Measurements from ENCODE around the gene RTN4IP1.
A peak's percentile ranks its signal among the peaks of the same experiment; 100 is the strongest.

RTN4IP1 gene, protein sequence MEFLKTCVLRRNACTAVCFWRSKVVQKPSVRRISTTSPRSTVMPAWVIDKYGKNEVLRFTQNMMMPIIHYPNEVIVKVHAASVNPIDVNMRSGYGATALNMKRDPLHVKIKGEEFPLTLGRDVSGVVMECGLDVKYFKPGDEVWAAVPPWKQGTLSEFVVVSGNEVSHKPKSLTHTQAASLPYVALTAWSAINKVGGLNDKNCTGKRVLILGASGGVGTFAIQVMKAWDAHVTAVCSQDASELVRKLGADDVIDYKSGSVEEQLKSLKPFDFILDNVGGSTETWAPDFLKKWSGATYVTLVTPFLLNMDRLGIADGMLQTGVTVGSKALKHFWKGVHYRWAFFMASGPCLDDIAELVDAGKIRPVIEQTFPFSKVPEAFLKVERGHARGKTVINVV

GRCh38 chr6:106629103-106629858 lies at the start of gene RTN4IP1, which contains the start of gene QRSL1:
Gene RTN4IP1 (minus strand): TSS chr6:106629498. CDS start chr6:106629021, 477 bp downstream.
Gene QRSL1 (plus strand): TSS chr6:106629578. CDS start chr6:106629682, 104 bp downstream.
- peak; percentile 92 to 97 for DNase-seq

GRCh38 chr6:106677282-106677681 lies 48.0 kb upstream of the RTN4IP1 start:
- no peak for DNase-seq

DNA sequence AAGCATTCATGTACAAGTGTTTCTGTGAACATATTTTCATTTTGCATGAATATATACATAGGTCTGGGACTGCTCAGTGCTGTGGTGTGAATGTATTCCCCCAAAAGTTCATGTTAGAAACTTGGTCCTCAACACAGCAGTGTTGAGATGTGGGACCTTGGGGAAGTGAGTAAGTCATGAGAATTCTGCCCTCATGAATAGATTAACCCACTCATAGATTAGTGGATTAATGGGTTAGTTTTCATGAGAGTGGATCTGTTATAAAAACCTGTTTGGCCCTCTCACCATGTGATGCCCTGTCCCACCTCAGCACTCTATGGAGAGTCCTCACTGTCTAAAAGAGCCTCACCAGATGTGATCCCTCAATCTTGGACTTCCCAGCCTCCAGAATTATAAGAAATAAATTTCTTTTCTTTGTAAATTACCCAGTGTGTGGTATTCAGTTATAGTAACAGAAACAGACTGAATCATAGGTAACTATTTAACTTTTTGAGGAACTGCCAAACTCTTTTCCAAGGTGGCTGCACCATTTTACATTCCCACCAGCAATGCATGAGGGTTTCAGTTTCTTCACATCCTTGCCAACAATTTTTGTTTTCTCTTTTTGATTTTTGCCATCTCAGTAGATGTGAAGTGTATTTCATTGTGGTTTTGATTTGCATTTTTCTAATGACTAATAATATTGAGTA lies 45.4 kb upstream of the RTN4IP1 start:
- DNase-seq: no peak

DNA sequence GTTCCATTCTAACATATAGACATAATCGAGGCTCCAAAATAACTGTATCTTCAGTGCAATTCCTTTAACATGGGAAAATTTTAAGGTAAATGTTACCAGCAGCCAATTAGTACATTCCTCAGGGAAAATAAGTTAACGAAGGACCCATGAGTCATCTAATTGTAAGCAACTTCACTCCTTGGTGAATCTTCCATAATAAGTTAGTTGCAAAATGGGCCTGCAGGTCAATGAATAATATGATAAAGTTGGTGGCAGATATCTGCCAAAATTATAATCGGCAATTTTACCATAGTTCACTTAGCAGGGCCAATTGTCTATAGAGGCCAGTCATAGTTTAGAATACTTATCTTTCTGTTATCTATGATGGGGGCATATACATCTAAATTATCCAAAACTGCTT lies 42.4 kb upstream of the RTN4IP1 start:
- no peak for DNase-seq

- DNase-seq: no peak
Observed at GRCh38 chr6:106670236-106670635, 40.9 kb upstream of the RTN4IP1 start.

- DNase-seq: no peak
Observed at GRCh38 chr6:106667022-106667402, 37.7 kb upstream of the RTN4IP1 start.

DNA sequence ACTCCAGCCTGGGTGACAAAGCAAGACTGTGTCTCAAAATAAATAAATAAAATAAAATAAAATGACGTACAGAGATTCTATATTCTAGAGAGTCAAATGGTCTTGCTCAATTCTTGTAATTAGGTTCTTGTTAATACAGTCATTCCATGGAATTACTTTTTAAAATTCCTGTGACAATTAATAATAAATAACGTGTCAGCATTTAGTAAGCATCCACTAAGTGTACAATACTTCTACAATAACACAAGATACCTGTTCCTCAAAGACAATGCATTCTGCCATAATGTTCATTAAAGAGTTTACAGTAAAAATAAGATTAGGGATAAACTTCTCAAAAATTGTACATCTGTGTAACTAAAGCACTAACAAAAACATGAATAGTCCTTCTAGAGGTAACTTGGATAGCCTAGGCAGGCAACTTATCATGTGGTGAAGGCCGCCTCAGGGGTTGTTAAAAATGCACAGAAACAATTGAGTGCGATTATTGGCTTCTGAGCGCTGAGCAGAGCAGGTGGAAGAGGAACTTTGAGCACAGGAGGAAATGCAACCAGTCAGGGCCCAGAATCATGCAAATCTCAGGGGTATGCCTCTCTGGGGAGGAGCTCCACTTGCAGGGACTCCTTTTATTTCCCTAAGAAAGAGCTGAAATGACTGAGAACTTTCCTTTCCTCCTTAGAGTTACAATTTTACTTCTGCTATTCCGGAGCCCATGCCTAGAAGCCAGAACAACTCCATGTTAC lies 37.2 kb upstream of the RTN4IP1 start:
- no peak for DNase-seq

GRCh38 chr6:106662458-106662857 lies 33.2 kb upstream of the RTN4IP1 start:
- DNase-seq: no peak

- DNase-seq: no peak
Observed at GRCh38 chr6:106659859-106660258, 30.6 kb upstream of the RTN4IP1 start.

DNA sequence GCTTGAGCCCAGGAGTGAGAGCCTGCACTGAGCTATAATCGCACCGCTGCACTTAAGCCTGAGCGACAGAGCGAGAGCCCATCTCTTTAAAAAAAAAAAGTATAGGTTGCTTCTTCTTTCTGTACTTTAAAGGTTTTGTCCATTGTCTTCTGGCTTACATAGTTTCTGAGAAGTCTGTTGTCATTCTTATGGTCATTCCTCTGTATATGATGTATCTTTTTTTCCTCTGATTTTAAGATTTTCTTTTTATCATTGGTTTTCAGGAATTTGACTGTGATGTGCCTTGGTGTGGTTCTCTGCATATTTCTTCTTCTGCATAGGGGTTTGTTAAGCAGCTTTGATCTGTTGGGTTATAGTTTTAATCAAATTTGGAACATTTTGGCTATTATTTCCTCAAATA lies 29.2 kb upstream of the RTN4IP1 start:
- peak in 1 of 2 experiments; percentile 26 for DNase-seq

GRCh38 chr6:106648651-106649308 lies 19.5 kb upstream of the RTN4IP1 start:
- no peak for DNase-seq

DNA sequence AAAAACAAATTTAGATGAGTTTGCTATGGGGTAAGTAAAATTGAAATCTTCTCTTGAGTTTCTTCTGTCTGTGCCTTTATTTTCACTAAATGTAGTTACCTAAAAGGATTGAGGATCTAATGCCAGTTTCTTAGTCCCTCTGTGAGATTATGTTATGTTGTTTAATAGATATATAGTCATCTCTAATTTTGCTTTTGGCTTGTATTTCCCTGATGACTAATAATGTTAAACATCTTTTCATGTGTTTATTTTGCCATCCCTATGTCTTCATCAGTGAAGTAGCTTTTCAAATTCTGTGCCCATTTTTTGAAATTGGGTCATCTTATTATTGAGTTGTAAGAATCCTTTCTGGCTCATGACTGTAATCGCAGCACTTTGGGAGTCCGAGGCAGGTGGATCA lies 13.8 kb upstream of the RTN4IP1 start:
- no peak for DNase-seq

GRCh38 chr6:106642476-106642875 lies 13.2 kb upstream of the RTN4IP1 start:
- DNase-seq: no peak

DNA sequence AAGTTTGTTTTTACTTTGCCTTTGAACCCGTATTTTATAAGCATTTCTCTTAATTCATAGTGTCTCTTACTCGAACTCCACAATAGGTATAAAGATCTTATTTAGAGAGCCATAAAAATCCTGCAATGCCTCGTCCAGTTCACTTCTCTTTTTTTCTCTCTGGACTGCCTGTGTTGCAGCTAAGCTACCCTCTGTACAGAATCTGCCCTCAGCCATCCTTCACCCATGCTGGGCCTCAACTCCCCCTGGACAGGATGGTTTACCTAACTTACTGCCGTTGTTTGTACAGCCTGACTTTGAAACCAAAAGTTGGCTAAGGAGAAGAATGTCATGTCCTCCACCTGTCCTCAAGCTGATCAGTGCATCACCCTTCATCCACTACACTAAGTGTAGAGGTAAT lies 10.5 kb upstream of the RTN4IP1 start:
- DNase-seq: no peak

GRCh38 chr6:106637717-106638341 lies 8.5 kb upstream of the RTN4IP1 start:
- no peak for DNase-seq

DNA sequence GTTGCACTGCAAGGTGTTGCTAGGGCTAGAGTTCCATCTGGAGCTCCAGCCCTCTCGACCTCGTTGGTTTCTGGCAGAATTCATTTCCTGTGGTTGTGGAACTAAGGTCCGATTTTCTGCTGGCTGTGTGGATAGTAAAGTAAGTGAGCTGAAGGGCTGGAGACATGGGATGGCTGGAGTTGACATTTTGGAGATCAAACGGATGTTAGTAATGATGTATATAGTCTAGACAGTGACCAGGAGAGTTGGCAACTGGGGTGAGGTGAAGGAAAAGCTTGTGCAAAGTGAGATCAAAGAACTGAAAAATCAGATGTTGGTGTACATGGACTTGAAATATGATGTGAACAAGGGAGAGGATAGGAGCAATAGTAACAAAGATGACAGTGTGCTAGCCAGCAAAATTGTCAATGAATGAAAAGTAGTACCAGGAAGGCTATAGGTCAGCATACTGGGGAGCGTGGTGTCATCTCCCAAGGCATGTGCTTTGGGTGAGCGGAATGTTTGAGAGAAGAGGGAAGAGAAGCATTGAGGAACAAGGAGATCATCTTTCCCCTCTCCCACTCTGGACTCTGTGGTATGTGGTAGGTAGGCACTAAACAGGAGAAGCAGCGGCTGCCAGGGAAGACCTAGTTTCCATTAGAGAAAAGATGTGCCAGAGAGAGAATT lies 7.9 kb upstream of the RTN4IP1 start:
- DNase-seq: no peak

DNA sequence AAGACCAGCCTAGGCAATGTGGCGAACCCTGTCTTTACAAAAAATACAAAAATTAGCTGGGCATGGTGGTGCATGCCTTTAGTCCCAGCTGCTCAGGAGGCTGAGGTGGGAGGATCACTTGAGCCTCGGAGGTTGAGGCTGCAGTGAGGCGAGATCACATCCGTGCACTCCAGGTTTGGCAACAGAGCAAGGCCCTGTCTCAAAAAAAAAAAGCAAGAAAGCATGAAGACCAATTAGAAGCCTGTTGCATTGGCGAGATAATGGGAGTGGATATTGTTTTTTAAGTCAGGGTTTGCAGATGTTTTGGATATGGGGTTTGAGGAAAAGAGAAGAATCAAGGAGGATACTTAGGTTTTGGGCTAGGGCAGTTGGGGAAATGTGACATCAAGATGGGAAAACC lies 5.3 kb upstream of the RTN4IP1 start:
- DNase-seq: no peak

DNA sequence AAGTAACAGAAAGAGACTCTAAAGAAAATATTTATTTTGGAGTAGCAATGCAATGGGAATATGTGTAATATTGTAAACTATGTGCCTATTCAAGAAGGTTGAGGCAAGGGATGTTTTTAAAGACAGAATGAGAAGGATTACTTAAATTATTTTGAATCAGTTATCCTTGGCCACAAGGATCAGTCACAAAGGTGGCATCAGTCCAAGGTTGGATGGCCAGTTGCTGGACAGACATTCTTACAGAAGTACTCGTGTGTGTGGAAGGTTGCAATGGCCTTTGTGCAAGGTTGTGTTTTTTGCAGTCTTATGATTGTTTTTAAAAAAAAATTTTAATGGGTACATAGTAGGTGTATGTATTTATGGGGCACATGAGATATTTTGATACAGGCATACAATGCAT lies 2.0 kb upstream of the RTN4IP1 start:
- no peak for DNase-seq

GRCh38 chr6:106630366-106630765 lies 1.1 kb upstream of the RTN4IP1 start:
- DNase-seq: no peak

DNA sequence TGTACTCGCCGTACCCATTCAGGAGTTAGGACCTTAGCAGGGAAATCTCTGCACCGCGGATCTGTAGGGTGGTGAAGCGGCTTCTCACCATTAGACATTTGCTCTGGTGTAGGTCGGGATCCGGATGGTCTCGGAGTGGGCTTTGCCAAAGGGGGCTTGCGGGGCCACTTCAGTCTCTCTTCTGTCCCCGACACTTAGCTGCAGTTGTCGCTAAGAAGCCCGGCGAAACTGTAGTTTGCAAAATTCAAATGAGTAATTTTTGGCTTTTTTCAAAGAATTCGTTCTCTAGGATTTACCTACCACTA lies 513 bp upstream of the RTN4IP1 start:
- no peak for DNase-seq

- DNase-seq: peak in 1 of 2 experiments; percentile 47
Observed at GRCh38 chr6:106628658-106629102, 618 bp downstream of the RTN4IP1 start.

All from AML-193 (cell line).